HCT116 (cell line): ENCODE measurements around the gene IST1. TPM values are rescaled to one million over a fixed set of nuclear protein-coding genes. Genes with fewer than 3 reads are reported as not detected.

Source experiments
- total RNA-seq: library from RNA; stranded (reverse); gene quantifications from one replicate; pipeline ENCODE4 v1.2.1, GENCODE V29; 2021; ENCODE audit not compliant: unreplicated experiment

IST1 gene
- total RNA-seq, 1 experiment from 2014 or later = 191 TPM

Other genes with a start within 250 kb of the IST1 start
- 9.0 TPM for gene PHLPP2, start 170.8 kb upstream of the IST1 start, total RNA-seq
- 70.2 TPM for gene AP1G1, start 86.7 kb upstream of the IST1 start, total RNA-seq
- gene ATXN1L, start 49.6 kb upstream of the IST1 start, total RNA-seq = 20.5 TPM
- 4.9 TPM for gene ZNF821, start 11.3 kb upstream of the IST1 start, total RNA-seq
- gene PKD1L3, start 104.9 kb downstream of the IST1 start, total RNA-seq = not detected
- 22.1 TPM for gene DHODH, start 113.2 kb downstream of the IST1 start, total RNA-seq
- gene HP, start 159.0 kb downstream of the IST1 start, total RNA-seq = 18.1 TPM
- gene HPR, start 167.7 kb downstream of the IST1 start, total RNA-seq = not detected
- 15.5 TPM for gene TXNL4B, start 198.1 kb downstream of the IST1 start, total RNA-seq
- gene DHX38, start 198.3 kb downstream of the IST1 start, total RNA-seq = 71.0 TPM